IgD-negative memory B cell (primary cell): ENCODE results near the gene TROAP. TPM values are rescaled to one million over a fixed set of nuclear protein-coding genes. Genes with fewer than 3 reads are reported as not detected.

Experiments used
- H3K27ac Mint-ChIP-seq, 3 donors: one replicate each; pipeline ENCODE4 v1.8.0; 2020 to 2022; ENCODE audit warnings: mild to moderate bottlenecking in 3 of 3, mixed read lengths in 3 of 3, moderate library complexity in 1 of 3
- H3K27me3 Mint-ChIP-seq: one replicate; pipeline ENCODE4 v1.8.0; 2021; ENCODE audit warnings: mixed read lengths
- H3K36me3 Mint-ChIP-seq: one replicate; pipeline ENCODE4 v1.8.0; 2020; ENCODE audit warnings: mild to moderate bottlenecking, mixed read lengths
- H3K4me1 Mint-ChIP-seq, 3 donors: one replicate each; pipeline ENCODE4 v1.8.0; 2020 to 2022; ENCODE audit warnings: mixed read lengths in 3 of 3, mild to moderate bottlenecking in 1 of 3
- H3K4me3 Mint-ChIP-seq, 4 donors: one replicate each; pipeline ENCODE4 v1.8.0; 2020 to 2022; ENCODE audit warnings: mild to moderate bottlenecking in 4 of 4, mixed read lengths in 4 of 4, moderate library complexity in 3 of 4
- H3K9me3 Mint-ChIP-seq, 3 donors: one replicate each; pipeline ENCODE4 v1.8.0; 2020 to 2021; ENCODE audit warnings: mixed read lengths in 3 of 3, mild to moderate bottlenecking in 1 of 3
- polyA plus RNA-seq: library from polyadenylated mRNA; unstranded; fragments of 300-500 nt; fragmentation: Illumina TruSeq; gene quantifications from one replicate; pipeline ENCODE4 v1.2.3, GENCODE V29; 2021

The TROAP gene
- polyA plus RNA-seq, 1 donor from 2014 or later: not detected

GRCh38 chr12:49352351-49352750 is 29.3 kb downstream of the TROAP start:
- Mint-ChIP-seq H3K9me3 (no peaks in the 10 kb centered on the region), H3K4me1 (peaks cover 3 to 7% (median 3%) of the 10 kb centered on the region in 3 donors), H3K27me3 (peaks cover 50% of the 10 kb centered on the region), H3K4me3 (no peak overlapping the region), H3K36me3 (no peaks in the 10 kb centered on the region), H3K27ac (no peak overlapping the region)

GRCh38 chr12:49355913-49356312 is 32.9 kb downstream of the TROAP start:
- H3K4me1 Mint-ChIP-seq: peaks cover 0 to 5% (median 5%) of the 10 kb centered on the region in 3 donors
- no peaks in the 10 kb centered on the region for H3K9me3 Mint-ChIP-seq
- H3K27me3 Mint-ChIP-seq: peaks cover 35% of the 10 kb centered on the region
- H3K36me3 Mint-ChIP-seq: no peaks in the 10 kb centered on the region
- H3K27ac Mint-ChIP-seq: no peak overlapping the region
- no peak overlapping the region for H3K4me3 Mint-ChIP-seq

GRCh38 chr12:49357103-49357678 is 34.1 kb downstream of the TROAP start:
- Mint-ChIP-seq H3K4me1 (peaks cover 0 to 5% (median 5%) of the 10 kb centered on the region in 3 donors), H3K27me3 (peaks cover 29% of the 10 kb centered on the region), H3K36me3 (no peaks in the 10 kb centered on the region), H3K9me3 (no peaks in the 10 kb centered on the region), H3K4me3 (no peak overlapping the region), H3K27ac (no peak overlapping the region)

- Mint-ChIP-seq H3K9me3 (no peaks in the 10 kb centered on the region), H3K4me1 (peaks cover 0 to 5% (median 0%) of the 10 kb centered on the region in 3 donors), H3K27me3 (peaks cover 18% of the 10 kb centered on the region), H3K4me3 (peak overlapping the region in 1 of 4 donors; percentile 23), H3K36me3 (no peaks in the 10 kb centered on the region), H3K27ac (peak overlapping the region in 1 of 3 donors; percentile 47)
Measured at GRCh38 chr12:49358483-49359141, 35.6 kb downstream of the TROAP start.

GRCh38 chr12:49359671-49360070 is 36.6 kb downstream of the TROAP start:
- H3K27ac Mint-ChIP-seq: no peak overlapping the region
- H3K9me3 Mint-ChIP-seq: no peaks in the 10 kb centered on the region
- H3K4me3 Mint-ChIP-seq: no peak overlapping the region
- H3K27me3 Mint-ChIP-seq: peaks cover 13% of the 10 kb centered on the region
- H3K4me1 Mint-ChIP-seq: peaks cover 0 to 5% (median 0%) of the 10 kb centered on the region in 3 donors
- no peaks in the 10 kb centered on the region for H3K36me3 Mint-ChIP-seq

GRCh38 chr12:49362077-49362476 is 39.0 kb downstream of the TROAP start:
- Mint-ChIP-seq H3K4me1 (peaks cover 0 to 9% (median 5%) of the 10 kb centered on the region in 3 donors), H3K27me3 (peaks cover 5% of the 10 kb centered on the region), H3K36me3 (no peaks in the 10 kb centered on the region), H3K27ac (no peak overlapping the region), H3K9me3 (no peaks in the 10 kb centered on the region), H3K4me3 (no peak overlapping the region)

- peak overlapping the region in 2 of 4 donors; percentile 49 to 84 for H3K4me3 Mint-ChIP-seq
- H3K27ac Mint-ChIP-seq: no peak overlapping the region
- H3K4me1 Mint-ChIP-seq: peaks cover 19 to 23% (median 20%) of the 10 kb centered on the region in 3 donors
- H3K36me3 Mint-ChIP-seq: no peaks in the 10 kb centered on the region
- H3K9me3 Mint-ChIP-seq: no peaks in the 10 kb centered on the region
- H3K27me3 Mint-ChIP-seq: no peaks in the 10 kb centered on the region
Measured at GRCh38 chr12:49364989-49365388, 41.9 kb downstream of the TROAP start.

GRCh38 chr12:49365542-49365941 is 42.5 kb downstream of the TROAP start:
- no peaks in the 10 kb centered on the region for H3K36me3 Mint-ChIP-seq
- H3K9me3 Mint-ChIP-seq: no peaks in the 10 kb centered on the region
- peak overlapping the region in 3 of 4 donors; percentile 62 to 98 (median 84) for H3K4me3 Mint-ChIP-seq
- H3K27ac Mint-ChIP-seq: peak overlapping the region in 2 of 3 donors; percentile 79 to 98
- H3K4me1 Mint-ChIP-seq: peaks cover 21 to 27% (median 22%) of the 10 kb centered on the region in 3 donors
- no peaks in the 10 kb centered on the region for H3K27me3 Mint-ChIP-seq

GRCh38 chr12:49366096-49366651 is 43.1 kb downstream of the TROAP start:
- H3K4me1 Mint-ChIP-seq: peaks cover 24 to 31% (median 24%) of the 10 kb centered on the region in 3 donors
- peak overlapping the region; percentile 84 to 98 (median 94) for H3K4me3 Mint-ChIP-seq
- H3K27me3 Mint-ChIP-seq: no peaks in the 10 kb centered on the region
- no peaks in the 10 kb centered on the region for H3K9me3 Mint-ChIP-seq
- peak overlapping the region; percentile 79 to 98 (median 98) for H3K27ac Mint-ChIP-seq
- no peaks in the 10 kb centered on the region for H3K36me3 Mint-ChIP-seq

- H3K27ac Mint-ChIP-seq: peak overlapping the region; percentile 79 to 98 (median 98)
- peaks cover 29 to 36% (median 30%) of the 10 kb centered on the region in 3 donors for H3K4me1 Mint-ChIP-seq
- peak overlapping the region; percentile 84 to 98 (median 94) for H3K4me3 Mint-ChIP-seq
- H3K27me3 Mint-ChIP-seq: no peaks in the 10 kb centered on the region
- H3K36me3 Mint-ChIP-seq: no peaks in the 10 kb centered on the region
- H3K9me3 Mint-ChIP-seq: no peaks in the 10 kb centered on the region
Measured at GRCh38 chr12:49366652-49367380, 43.8 kb downstream of the TROAP start.

- Mint-ChIP-seq H3K36me3 (no peaks in the 10 kb centered on the region), H3K4me1 (peaks cover 29 to 37% (median 30%) of the 10 kb centered on the region in 3 donors), H3K27me3 (no peaks in the 10 kb centered on the region), H3K9me3 (no peaks in the 10 kb centered on the region), H3K4me3 (peak within 1 kb of the TSS; percentile 84 to 98 (median 94)), H3K27ac (peak within 1 kb of the TSS; percentile 79 to 98 (median 98))
Measured at GRCh38 chr12:49367381-49368239, 44.6 kb downstream of the TROAP start, which contains the start of gene SPATS2. Gene SPATS2 (plus strand): TSS chr12:49367462. CDS start chr12:49461013, 93,551 bp downstream.

- no peaks in the 10 kb centered on the region for H3K9me3 Mint-ChIP-seq
- no peaks in the 10 kb centered on the region for H3K36me3 Mint-ChIP-seq
- peak overlapping the region; percentile 79 to 98 (median 88) for H3K27ac Mint-ChIP-seq
- H3K4me1 Mint-ChIP-seq: peaks cover 29 to 38% (median 30%) of the 10 kb centered on the region in 3 donors
- H3K4me3 Mint-ChIP-seq: peak overlapping the region; percentile 84 to 98 (median 94)
- no peaks in the 10 kb centered on the region for H3K27me3 Mint-ChIP-seq
Measured at GRCh38 chr12:49368240-49368600, 45.2 kb downstream of the TROAP start.

- H3K4me1 Mint-ChIP-seq: peaks cover 29 to 38% (median 30%) of the 10 kb centered on the region in 3 donors
- no peaks in the 10 kb centered on the region for H3K36me3 Mint-ChIP-seq
- H3K27me3 Mint-ChIP-seq: no peaks in the 10 kb centered on the region
- peak overlapping the region; percentile 59 to 88 (median 69) for H3K27ac Mint-ChIP-seq
- H3K9me3 Mint-ChIP-seq: no peaks in the 10 kb centered on the region
- H3K4me3 Mint-ChIP-seq: peak overlapping the region; percentile 65 to 98 (median 83)
Measured at GRCh38 chr12:49369411-49370145, 46.5 kb downstream of the TROAP start.
